HG03039 (cell line): ENCODE data around the gene ADORA1.

Experiments
- ATAC-seq: cut with Tn5 transposase; IDR thresholded peaks from one replicate; pipeline ENCODE4 v1.9.1; 2021; ENCODE audit warnings: mild to moderate bottlenecking, moderate library complexity; ENCODE audit not compliant: unreplicated experiment

ADORA1 gene

DNA sequence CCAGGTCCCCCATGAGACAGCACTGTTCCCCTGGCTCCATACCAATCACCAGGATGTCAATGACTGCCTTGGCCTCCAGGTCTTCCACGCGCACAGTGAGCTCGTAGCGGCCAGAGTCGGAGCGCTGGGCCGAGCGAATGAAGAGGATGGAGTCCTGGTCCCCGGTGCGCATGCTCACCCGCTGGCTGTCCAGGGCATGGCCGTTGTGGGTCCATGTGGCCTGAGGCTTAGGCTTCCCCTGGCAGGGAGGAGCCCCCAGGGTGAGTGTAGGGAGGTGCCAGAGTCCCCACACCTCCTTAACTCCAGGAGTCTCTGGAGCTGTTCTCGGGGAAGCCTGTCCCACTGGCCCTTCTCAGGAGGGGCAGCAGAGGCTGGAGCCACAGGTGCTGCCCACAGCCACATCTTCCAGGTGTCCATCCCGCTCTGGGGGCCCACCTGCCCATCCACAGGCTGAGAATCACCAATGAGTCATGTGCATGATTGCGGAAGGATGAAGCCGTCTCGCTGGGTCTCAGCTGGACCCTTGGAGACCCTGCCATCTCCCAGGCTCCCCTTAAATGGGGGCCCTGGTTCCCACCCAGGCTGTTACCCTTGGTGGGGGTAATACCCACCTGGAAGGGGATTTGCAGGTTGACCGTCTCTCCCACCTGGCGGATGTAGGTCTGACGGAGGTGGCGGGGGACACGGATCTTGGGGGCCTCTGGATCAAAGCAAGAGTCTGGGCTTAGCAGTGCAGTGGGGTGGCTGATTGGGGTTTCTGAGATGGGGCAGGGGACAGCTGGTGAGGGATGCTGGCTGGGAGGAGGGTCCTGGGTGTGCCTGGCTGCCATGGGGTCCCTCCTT is 44.0 kb downstream of the ADORA1 start:
- ATAC-seq: no peak

DNA sequence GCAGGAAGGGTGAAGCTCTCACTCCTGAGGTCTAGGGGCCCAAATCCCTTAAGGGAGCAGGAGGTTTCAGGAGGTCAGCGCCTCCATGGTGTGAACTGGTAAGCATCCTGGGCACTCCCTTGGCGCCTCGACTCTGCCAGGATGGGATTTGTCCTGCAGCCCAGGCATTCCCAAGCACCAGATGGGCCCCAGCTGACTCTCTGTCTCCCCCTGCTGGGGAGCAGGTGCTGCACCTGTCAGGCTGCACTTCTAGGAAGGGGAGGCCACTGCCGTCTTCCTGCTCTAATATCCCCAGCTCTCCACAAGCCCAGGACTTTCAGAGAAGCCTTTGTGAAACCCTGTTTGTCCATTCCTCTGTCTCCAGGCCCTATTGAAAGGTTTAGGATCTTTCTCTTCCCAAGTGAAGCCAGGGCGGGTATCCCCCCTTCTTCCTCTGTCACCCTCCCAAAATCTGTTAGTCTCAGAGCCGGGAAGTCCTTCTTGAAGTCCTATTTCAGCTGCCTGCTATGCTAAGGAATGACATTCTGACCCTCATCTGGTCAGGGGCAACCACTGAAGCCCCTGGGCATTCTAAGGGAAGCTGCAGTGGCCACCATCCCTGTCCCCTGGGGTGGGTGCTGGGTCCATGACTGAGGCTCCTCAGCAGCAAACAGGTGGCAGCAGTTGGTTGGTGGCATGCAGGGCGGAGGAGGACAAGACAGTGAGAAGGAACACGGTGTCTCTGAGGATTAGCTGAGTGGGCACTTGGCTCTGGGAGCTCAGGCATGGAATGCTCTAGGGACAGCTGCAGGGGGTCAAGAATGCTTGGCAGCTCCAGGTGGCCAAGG is 44.9 kb downstream of the ADORA1 start:
- ATAC-seq: no peak

DNA sequence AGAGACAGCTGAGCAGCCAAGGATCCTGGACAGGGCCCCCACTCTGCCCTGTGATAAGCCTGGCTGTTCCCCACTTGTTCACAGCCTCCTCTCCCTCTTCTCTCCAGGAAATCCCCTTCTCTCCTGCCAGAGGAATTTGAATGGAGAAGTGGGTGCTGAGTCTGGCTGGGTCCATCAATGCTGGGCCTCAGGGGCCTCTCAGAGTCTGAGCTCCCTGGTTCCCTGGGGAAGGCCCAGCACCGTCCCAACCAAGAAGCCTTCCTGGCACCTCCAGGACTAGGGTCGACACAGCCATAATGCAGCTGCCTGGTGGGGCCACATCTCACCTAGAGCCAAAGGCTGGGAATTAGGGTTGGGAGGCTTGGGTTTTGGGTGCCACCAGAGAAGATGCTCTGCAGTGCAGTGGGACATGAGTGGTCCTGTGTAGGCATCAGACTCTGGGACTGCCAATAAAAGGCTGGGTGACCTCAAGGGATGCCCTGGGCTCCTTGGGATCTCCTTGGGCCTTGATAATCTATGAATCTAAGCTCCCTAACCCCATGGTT is 45.6 kb downstream of the ADORA1 start:
- ATAC-seq: no peak

DNA sequence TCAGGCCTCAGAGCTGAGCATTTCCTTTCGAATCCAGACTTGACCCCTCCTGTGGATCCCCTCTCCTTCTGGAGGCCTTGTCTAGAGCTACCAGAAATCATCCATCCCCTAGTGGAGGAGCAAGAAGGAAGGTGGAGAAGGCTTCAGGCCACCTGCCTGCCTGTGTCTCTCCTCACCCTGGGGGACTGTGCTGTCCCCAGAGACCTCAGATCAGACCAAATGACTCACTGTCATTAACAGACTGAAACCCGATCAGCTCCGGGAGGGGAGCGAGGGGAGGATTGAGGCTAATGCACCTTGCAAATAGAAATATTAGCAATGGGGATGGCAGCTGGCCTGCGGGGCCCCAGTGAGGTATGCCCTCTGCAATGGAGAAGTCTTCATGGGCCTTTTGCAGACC is 46.0 kb downstream of the ADORA1 start:
- no peak for ATAC-seq

DNA sequence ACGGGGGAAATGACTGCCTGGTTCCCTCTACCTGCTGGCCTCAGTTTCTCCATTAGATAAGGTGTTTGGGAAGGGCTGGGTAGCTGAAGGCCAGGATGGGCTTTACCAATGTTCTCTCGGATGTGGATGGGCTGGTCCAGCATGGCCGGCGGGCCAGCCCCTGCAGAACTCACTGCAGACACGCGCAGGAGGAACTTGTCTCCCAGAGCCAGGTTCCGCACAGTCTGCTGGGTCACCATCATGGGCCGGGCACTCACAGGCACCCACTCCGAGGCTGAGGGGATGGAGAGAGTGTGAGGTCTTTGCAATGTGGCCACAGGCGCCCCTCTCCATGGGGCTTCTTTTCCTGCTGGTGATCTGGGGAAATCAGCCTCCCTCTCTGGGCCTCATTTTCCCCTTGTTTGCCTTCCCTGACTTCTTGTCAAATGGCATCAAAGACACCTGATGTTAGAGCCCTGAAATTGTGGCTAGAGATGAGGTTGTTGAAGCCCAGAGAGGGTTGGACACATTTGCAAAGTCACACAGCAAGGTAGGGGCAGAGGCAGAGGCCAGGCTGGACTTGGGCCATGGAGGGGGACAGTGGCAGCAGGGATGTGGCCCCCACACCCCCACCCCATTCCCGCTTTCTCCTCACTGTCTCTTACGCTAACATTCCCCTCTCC is 46.9 kb downstream of the ADORA1 start:
- no peak for ATAC-seq

DNA sequence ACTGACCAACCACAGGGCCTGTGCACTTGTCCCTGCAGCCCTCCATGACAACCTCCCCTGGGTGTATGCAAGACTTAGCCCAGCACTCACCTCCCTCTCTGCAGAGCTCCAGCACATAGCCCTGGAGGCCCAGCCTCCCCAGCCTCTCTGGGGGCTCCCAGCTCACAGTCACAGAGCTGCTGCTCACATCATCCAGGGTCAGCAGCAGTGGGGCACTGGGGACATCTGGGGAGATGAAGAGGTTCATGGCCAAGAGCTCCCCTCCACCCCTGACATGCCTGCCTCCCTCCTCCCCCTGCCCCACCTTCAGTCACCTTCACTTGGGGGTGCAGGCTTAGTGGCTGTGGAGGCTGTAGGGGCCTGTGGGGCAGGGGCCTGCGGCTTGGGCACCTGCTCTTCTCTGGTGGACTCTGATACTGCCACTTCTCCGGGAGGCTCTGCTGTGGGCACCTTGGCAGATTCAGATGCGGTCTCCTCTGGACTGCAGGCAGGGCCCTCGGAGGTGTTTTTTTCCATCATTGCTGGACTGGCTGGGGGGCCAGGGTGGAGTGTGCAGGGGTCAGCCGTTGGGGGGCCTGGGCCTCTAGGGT is 47.8 kb downstream of the ADORA1 start, which contains the start of gene MYBPH:
Gene MYBPH (minus strand): TSS at position 590 of the 590 bp plus-strand sequence. CDS start 71 bp downstream, at position 519.
- no peak for ATAC-seq

DNA sequence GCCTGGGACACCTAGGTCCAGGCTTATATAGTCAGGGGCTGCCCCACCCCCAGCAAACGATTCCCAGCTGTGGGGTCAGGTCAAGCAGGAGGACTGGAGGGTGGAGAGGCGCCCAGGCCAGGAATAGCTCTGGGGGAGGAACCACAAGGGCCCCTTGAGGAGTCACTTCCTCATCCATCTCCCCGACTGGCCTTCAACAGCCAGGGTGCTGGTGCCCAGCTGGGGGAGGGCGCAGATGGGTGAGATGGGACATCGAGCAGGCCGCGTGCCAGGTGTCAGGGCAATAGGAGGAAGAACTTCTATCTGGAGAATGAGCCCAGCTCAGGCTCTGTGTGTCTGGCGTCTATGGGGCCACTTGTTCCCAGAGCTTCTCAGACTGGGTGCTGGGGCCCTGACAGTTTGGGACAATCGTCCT is 48.3 kb downstream of the ADORA1 start:
- no peak for ATAC-seq

DNA sequence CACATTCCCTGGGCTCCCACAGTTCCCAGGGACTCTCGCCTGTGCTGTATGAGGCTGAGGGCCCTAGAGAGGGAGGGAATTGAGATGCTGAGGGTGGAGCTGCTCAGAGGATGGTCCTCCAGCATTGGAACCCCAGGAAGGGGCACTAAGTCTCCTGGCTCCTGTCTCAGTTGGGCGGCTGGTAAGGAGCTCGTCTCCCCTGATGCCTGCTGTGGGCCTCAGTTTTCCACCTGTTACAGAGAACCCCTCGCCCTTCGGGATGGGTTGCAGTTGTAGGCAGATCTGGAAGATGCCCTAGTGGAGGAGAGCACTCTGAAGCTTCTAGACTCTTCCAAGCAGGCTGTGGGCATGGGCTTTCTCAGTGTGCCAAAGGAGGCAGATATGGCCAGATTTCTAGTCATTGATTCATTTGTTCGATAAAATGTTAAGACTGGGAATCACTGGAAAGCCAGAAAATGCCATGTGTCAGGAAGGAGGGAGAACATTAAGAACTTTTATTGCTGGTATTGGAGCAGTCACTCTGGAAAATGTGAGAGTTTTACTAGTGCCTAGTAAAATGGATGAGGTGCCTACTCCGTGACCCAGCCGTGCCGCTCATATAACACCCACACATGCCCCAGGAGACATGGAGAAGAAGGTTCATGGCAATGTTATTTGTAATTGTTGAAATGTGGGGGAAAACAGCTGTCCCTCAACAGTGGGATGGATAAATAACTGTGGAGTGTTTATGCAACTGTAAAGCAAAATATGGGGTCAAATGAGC is 48.9 kb downstream of the ADORA1 start:
- no peak for ATAC-seq

DNA sequence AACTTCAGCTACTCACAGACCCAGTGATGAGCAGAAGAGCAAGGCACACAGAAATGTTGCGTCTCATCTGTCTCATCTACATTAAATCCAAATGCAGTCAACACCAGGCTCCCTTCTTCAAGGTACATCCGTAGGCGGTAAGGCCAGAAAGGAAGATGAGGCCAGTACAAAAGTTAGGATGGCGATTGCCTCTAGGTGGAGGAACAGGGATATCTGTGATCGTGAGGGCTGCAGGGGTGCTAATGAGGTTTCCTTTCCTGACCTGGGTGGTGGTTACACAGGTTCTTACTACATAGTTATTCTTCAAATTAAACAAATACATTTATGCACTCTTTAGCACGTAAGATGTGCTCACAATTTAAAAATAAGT is 49.5 kb downstream of the ADORA1 start:
- ATAC-seq: no peak

DNA sequence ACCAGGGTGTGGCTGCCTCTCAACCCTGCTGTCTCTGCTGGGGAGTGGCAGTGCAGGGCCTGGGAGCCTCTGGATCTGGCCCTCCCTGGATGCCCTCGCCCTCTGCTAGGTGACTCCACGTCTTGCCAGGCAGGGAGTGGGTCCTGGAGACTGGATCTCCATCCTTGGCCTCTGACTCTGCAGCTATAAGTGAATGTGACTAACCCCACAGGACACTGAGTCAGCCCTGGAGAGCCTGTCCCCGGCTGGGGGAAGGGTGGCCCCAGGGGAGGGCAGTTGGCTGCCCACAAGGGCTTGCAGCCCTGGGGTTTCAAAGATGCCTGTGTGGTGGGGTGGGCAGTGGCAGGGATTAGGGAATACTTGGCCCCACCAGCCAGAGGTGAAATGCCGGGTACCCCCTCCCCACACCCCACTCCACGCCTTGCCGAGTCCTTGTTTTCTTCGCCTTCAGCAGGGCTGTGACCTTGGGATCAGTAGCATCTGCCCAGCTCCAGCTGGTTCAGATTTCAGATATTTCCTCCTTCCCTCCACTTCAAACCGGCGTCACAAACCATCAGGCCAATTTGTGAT is 50.0 kb downstream of the ADORA1 start:
- ATAC-seq: no peak

DNA sequence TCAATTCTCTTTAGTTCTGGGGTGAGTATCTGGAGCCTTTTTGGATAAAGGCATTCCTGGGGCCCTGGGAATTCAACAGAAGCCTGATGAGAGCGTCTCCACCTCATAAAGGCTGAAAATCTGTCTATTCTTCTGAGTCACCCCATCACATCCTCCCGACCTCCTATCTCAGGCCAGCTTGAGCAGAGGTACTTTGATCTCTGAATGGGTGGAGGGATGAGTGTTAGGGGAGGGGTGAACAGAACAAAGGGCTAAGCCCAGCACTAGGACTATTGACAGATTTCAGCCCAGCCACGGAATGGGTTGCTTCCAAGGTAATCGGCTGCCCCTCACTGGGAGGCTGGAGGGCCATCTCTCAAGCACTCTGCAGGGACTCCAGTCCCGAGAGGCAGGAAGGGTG is 50.6 kb downstream of the ADORA1 start:
- no peak for ATAC-seq

DNA sequence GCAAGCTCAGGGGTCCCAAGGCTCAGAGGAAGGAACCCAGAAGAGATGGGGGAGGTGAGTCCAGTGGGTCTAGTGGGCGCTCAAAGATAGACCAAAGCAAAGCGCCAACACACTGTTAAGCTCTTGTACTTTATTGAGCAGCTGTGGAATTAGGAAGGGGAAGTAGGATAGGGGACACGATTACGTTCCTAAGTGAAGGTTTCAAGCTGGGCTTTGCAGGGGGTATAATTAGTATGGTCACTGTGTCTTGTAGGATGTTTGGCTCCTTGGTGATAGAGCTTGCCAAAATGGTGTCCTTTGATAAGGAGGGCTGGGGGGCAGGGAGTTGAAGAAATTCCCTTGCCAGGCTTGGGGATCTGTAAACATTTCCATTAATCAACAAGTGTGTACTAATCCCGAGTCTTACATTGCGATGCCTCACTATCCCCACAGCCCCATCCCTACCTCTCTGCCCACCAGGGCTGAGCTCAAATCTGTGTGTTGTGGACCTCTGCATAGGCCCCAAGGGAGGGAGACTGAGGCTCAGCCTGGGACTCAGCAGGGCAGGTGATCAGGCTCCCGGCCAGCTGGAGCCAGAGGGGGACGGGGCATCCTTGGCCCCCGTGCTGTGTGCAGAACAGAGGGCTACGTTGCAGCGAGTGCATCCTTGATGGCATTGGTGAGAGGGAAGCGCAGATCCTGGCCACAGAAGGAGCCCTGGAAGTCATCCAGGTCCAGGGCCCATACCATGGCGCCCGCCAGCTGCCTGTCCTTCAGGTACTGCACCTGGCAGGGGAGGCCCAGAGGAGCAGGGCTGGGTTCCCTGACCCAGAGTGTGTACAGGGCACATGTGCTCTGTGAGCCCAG is 51.5 kb downstream of the ADORA1 start:
- no peak for ATAC-seq

DNA sequence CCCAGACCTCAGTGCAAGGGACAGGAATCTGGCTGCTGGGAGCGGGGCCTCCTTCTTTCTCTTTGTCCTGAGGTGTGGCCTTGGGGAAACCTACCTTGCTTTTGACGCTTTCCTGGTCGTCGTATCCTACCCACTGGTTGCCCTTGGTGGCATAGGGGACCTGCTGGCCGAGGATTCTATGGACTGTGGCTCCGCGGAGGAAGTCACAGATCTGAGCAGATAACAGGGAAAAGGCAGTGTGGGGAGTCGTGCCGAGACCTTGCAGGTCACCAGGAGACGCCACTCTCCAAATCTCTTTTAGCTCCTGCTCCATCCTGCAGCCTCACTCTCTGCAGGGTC is 52.1 kb downstream of the ADORA1 start:
- ATAC-seq: no peak

DNA sequence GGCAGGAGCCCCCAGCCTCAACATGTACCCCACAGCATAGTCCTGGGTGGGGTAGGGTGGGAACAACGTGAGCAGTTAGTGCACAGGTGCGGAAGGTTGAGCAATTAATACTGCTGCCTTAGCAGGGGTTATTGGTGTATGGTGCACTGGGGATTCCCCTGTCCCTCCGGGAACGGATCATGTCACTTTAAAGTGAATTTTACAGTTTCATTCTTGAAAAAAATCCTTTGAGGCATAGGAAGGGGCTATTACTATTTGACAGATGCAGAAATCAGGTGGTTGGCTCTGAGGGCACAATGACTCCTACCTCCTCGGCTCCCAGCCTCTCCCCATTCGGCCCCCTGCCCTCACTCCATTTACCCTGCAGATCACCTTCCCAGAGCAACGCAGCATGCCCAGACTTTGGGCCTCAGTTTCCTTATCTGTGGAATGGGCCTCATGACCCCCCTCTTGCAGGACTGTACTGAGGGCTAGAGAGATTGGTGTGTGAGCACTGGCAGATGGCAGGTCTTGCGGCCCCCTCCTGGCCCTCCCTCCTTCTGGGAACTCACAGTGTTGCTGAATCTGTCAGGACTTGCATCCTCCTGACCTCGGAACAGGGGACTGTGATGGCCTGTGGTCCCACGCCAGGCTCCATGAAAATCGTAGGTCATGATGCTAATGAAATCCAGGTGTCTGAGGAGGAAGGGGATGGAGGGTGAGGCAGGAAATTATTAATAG is 53.2 kb downstream of the ADORA1 start:
- ATAC-seq: no peak

DNA sequence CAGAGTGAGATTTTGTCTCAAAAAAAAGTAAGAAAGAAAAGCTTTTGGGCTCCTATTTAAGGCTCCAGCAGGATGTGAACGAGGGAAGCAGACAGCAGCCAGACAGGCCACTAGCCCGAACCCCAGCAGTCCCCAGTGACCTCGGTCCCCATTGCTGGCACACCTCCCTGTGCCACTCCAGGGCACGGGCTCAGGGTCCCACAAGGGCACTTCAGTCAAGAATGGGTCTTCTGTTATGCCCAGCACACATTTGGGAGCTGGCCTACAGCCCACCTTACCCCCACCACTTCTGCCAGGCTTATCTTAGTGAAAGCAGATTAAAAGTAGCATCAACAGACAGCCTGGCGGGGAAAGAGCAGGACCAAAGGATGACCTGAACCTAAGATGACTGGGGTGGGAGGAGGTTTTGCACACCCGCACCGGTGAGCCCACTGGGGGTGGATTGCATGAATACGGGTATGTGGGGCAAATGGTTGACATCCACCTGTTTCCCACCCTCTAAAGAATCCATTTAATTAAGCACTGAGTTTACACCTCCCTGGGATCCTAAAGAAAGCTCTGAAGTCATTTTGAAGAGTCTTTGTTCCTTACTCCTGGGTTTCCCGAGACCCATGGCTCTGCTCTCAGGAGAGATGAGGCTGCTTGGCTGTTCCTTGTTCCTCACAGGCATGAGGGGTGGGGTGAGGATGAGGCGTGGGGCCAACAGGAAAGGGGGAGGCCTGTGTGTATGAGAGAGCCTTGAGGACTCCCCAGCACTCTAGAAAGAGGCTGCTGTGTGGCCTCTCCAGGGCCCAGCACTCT is 54.3 kb downstream of the ADORA1 start:
- ATAC-seq: no peak

DNA sequence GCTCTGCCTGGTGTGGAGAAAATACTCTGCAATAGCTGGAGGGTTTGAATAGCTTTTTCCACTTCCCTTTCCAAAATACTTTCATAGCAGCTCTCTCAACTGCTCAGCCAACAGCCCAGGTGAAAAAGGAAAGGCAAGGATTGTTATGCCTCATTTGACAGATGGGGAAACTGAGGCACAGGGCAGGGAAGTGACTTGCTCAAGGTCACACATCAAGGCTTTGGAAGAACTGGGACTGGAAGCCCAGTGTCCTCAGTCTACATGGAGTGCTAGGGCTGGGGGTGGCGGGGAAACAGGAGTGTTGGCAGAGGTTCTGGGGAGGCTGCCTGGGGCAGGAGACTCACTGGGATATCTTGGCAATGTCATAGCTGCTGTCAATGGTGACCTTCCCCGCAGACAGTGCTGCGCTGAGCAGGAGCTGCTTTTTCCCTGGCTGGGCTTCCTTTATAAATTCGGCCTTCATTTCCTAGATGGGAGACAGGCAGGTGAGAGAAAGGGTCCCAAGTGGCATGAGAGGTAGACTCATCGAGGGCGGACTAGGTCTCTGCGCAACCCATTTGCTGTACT is 54.9 kb downstream of the ADORA1 start:
- no peak for ATAC-seq

DNA sequence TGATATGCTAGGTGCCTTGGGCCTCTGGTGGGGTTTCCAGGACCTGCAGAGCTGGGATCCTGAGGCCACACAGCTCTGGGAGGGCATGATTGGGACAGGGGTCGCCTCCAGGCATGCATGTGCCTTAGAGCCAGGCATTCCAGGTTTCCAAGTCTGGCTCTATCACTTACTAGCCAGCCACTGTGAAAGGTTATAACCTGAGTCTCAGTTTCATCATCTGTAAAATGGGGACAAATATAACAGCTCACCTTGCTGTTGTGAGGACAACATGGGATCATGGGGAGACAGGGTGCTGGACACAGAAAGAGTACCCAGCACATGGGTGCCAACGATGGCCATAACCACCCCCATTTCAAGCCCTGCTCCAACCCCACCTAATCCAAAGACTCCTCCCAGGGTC is 56.3 kb downstream of the ADORA1 start:
- ATAC-seq: no peak
